Fibroblast of villous mesenchyme (primary cell): Measurements from ENCODE around the gene SCP2D1. TPM values are rescaled to one million over a fixed set of nuclear protein-coding genes. Genes with fewer than 3 reads are reported as not detected.

Experiments
- DNase-seq: peaks from one replicate; pipeline ENCODE4 v3.0.0-alpha.2; 2010; ENCODE audit warnings: low read depth
- H3K4me3 ChIP-seq: 2 replicates; pipeline ENCODE4 v1.5.1; 2011; ENCODE audit warnings: low read depth, mild to moderate bottlenecking, low read length
- total RNA-seq: library from RNA; depleted of rRNA; stranded (reverse); fragments of >200 nt; gene quantifications from 2 replicates; pipeline ENCODE4 v1.2.3, GENCODE V29; 2012
- TF ChIP-seq, protein P1 (sequence below): IDR thresholded peaks from 2 replicates; pipeline ENCODE4 v1.5.1; 2012; ENCODE audit warnings: low read depth, mild to moderate bottlenecking, low read length; ENCODE audit not compliant: insufficient read depth

SCP2D1 gene
- total RNA-seq, 1 donor: not detected

DNA sequence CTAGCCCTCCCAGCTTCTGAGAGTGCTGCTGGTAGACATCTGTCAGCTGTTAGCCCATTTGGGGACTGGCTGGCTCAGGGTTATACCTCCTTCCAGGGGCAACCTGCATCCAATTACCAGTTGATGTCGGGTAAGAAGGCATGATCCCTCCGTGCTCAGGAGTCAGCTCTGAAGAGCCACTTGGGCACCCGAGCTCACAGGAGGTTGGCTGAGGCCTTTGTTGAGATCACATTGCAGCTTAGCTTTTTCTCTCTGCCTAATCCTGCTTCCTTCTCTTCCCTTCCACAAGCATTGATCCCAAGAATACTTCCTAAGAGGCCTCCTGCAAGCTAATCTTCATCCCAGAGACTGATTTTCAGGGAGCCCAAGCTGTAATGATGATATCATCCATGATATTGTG is 35.5 kb downstream of the SCP2D1 start:
- TF ChIP-seq, protein P1, sequence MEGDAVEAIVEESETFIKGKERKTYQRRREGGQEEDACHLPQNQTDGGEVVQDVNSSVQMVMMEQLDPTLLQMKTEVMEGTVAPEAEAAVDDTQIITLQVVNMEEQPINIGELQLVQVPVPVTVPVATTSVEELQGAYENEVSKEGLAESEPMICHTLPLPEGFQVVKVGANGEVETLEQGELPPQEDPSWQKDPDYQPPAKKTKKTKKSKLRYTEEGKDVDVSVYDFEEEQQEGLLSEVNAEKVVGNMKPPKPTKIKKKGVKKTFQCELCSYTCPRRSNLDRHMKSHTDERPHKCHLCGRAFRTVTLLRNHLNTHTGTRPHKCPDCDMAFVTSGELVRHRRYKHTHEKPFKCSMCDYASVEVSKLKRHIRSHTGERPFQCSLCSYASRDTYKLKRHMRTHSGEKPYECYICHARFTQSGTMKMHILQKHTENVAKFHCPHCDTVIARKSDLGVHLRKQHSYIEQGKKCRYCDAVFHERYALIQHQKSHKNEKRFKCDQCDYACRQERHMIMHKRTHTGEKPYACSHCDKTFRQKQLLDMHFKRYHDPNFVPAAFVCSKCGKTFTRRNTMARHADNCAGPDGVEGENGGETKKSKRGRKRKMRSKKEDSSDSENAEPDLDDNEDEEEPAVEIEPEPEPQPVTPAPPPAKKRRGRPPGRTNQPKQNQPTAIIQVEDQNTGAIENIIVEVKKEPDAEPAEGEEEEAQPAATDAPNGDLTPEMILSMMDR: no peak
- DNase-seq: no peak
- no peak overlapping the region for H3K4me3 ChIP-seq

DNA sequence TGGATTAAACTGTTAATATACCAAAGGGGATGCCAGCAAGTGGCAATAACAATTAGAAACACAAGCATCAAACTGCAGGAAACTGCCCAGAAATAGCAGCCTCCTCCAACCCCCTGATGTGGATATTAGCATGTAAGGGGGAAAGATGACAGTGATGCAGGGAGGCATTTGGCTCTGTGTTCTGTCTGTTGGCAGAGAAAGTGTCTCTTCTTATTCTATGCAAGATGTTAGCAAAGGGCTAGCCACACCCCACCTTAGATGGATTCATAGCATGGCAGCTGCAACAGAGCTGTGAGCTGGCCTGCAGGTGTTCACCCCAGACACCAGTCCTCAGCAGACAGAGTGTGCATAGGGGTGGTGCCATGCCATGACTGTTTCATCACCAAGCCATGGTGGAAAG is 38.0 kb downstream of the SCP2D1 start:
- no peak for DNase-seq
- TF ChIP-seq, protein P1: no peak
- no peak overlapping the region for H3K4me3 ChIP-seq

DNA sequence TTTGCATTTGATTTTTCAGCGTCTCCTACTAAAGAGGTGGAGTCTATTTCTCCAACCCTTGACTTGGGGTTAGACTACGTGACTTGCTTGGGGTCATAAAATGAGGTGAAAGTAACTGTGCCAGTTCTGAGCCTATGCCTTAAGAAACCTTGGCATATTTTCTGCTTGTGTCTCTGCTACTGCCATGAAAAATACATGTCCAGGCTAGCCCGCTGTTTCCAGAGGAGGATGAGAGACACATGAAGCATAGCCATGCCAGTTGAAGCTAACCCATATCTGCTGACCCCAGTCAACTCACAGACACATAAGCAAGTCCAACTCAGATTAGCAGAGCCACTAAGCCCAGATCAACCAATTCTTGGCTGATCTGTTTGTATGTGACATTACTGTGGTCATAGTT is 38.7 kb downstream of the SCP2D1 start:
- H3K4me3 ChIP-seq: no peak overlapping the region
- DNase-seq: no peak
- TF ChIP-seq, protein P1: no peak

DNA sequence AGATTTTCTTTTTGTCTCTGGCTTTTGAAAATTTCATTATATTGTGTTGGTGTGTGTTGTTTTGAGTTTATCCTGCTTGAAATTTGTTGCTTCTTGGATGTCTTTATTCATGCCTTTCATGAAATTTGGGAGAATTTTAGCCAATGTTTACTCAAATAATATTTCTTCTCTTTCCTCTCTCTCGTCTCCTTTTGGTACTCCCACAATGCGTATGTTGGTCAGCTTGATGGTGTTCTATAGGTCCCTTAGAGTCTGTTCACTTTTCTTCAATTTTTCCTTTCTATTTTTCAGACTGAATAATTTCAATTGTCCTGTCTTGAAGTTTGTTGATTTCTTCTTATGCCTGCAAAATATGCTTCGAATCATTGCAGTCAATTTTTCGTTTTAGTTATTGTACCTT is 39.6 kb downstream of the SCP2D1 start:
- TF ChIP-seq, protein P1: no peak
- no peak overlapping the region for H3K4me3 ChIP-seq
- no peak for DNase-seq

DNA sequence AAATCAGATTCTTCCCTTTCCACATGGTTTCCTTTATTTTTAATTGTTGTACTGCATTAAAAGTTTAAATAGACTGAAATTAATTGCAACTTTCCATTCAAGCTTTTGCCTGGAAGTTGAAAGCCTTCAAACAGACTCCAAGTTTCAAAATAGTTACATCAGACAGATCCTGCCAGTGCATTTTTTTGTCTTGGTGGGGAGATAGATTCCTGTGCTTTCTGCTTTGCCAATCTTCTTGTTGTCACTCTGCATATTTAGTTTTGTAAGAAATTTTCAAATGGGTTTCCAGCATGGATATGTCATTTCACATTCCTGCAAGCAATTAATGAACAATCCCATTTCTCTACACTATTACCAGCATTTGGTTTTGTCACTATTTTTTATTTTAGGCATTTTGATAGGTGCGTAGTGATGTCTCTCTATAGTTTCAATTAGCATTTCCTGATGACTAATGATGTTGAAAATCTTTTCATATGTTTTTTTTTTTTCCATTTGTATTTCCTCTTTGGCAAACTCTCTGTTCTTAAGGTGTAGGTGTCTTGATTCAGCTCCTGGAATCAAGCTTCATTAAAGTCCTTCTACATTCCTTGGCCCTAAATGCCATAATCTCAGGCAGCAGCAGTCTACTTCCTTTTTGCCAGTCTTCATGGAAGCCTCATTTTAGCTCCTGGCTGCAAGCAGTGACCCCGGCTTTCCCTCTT is 40.5 kb downstream of the SCP2D1 start:
- TF ChIP-seq, protein P1: no peak
- no peak overlapping the region for H3K4me3 ChIP-seq
- DNase-seq: no peak

DNA sequence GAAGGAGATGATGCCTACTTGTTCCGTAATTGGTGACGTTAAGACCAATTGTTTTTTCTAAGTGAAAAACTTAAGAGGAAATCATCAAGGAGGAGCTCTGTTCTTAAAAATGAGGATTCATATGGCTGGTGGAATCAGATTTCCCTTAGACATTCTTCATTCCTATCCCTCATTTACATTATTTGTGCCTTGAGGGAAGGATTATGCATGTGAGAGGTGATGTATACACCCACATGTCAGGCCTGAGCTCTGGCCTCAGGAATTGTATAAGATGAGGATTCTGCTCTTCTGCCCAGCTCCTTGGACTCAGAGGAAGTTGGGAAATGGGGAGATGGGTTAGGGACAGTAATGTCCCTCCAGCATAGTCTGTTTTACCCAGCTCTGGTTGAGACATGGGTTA is 42.3 kb downstream of the SCP2D1 start:
- H3K4me3 ChIP-seq: no peak overlapping the region
- no peak for DNase-seq
- TF ChIP-seq, protein P1: no peak

DNA sequence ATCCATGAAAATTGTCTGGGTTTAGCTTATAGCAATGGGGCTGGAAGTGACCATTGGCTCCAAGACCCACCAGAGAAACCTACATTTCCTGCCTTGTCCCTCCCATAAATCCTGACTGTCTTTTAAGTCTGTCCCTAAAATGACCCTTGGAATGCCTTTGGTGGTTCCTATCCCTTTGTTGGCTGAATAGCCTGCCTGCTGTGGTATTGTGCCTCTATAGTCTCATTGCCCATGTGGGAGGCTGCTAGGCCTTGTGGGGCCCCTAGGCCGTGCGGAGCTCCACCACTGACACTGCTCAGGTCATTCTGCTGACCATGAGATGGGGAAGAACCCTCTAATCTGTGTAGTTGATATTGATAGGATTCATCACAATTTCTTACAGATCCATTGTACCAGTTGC is 43.3 kb downstream of the SCP2D1 start:
- TF ChIP-seq, protein P1: no peak
- DNase-seq: no peak
- no peak overlapping the region for H3K4me3 ChIP-seq
